ENCODE data around the gene CEP76.
A peak's percentile ranks its signal among the peaks of the same experiment; 100 is the strongest.
"Not testable (repeated sequence)": the region's sequence is repeated elsewhere in the genome, so short reads cannot be mapped to it uniquely, and the experiment has no call there.

CEP76 gene

DNA sequence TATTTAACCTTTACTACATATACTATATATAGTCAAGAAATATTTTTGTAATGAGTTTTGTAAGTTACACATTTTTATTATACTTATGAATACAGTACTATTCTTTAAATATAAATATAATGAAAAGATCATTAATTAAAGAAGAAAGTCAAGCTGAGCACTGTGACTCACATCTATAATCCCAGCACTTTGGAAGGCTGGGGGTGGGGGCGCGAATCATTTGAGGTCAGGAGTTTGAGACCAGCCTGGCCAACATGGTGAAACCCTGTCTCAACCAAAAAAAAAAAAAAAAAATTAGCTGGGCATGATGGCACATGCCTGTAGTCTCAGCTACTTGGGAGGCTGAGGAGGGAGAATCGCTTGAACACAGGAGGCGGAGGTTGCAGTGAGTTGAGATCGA lies 58.8 kb downstream of the CEP76 start:
- not testable (repeated sequence) for DNase-seq (ENCODE audit: low read depth)

DNA sequence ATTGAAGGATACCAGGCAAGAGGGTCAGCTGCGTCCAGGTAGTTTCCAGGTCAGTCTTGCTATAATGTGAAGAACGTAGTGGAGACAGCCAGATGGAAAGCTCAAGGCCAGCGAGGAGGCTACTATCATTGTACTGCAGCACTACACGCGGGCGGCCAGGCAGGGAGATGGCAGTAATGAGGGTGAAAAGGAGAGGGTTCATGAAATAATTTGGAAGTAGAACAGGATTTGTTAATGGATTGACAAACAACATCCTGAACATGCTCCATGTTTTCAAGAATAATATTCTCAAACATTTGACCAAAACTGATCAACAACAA lies 61.7 kb downstream of the CEP76 start:
- no peak for DNase-seq (ENCODE audit: low read depth)

DNA sequence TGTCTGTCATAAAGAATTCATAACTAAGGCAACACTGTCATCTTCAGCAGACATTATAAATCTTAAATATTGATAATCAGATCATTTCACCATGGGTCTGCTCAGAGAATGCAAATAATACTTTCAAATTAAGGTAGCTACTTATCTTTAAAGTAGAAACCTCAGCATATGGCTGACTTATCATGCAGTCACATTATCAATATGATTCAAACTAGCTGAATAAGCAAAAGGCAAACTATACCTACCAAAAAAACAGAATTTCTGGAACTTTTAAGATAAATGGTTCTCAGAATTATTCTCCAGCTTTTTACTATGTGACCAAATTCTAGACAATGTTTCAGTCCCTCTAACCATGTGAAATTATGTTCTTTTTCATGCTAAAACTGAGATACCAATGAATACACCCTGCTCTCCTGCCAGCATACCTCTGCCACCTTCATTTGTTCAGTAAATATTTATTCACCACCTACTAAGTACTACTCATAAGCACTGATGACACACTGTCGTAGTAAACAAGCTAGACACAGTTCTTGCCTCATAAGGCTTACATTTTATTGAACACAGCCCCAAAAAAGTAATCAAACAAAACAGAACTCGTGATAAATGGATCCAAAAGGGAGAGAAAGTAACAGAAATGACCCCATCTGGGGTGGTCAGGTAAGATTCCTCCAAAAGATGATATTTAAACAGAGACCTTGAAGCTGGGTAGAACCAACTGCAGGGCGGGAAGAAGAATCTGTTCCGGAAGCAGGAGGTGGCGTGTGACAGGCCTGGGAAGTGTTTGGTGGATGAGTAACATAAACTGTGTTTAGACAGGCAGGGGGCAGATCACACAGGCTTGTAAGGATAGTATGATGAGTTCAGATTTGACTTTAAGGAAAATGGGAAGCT lies 62.3 kb downstream of the CEP76 start:
- no peak for DNase-seq (ENCODE audit: low read depth)

DNA sequence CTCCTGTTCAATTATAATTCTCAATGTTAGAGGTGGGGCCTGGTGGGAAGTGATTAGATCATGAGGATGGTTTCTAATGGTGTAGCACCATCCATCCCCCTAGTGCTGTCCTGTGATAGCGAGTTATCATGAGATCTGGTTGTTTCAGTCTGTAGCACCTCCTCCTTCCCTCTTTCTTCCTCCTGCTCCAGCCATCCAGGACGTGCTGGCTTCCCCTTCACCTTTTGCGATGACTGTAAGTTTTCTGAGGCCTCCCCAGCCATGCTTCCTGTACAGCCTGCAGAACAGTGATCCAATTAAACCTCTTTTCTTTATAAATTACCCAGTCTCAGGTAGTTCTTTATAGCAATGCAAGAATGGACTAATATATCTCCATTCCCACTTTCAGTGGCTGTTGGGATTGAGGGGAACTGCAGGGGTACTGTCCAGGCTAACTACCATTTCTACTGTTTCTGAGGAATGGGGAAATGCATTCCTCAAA lies 63.8 kb downstream of the CEP76 start:
- DNase-seq (ENCODE audit: low read depth), result no peak

DNA sequence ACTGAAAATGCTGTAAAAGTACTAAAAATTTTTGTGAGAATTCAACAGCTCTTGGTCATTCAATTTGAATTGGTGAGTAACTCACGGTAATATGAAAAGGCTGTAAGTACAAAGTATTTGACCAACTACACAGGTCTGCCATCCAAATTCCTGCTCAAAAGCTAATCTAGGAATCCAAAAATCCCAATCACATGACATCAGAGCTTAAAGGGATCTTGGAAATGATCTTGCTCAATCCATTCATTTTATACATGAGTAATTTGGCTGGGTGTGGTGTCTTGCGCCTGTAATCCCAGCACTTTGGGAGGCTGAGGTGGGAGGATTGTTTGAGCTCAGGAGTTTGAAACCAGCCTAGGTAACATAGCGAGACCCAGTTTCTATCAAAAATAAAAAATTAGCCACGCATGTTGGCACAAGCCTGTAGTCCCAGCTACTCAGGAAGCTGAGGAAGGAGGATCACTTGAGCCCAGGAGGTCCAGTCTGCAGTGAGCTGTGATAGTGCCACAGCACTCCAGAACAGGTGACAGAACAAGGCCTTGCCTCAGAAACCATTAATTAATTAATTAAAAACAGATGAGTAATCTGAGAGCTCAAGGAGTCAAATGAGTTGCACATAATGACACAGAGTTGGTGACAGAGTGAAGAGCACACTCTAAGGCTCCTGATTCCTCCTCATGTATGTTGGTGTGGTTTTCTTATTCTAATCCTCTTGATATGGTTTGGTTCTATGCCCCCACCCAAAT lies 64.5 kb downstream of the CEP76 start:
- DNase-seq (ENCODE audit: low read depth), result peak; percentile 87

DNA sequence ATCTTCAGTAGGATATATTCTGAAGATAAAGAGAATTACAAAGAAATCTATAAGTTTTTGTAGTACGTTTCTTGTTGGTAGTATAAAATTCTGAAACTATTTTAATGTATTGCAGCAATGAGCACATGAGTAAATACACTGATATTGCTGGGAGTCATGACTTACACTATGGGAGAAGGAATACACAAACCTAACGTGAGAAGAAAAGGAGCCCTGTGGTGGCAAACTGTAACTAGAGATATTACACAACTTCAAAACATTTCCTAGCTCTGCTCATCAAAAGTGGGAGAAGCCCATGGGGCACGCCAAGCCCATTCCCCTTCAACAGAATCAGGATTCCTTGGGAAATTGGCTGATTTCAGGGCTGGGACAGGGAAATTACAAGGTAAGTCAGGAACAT lies 65.1 kb downstream of the CEP76 start:
- no peak for DNase-seq (ENCODE audit: low read depth)

DNA sequence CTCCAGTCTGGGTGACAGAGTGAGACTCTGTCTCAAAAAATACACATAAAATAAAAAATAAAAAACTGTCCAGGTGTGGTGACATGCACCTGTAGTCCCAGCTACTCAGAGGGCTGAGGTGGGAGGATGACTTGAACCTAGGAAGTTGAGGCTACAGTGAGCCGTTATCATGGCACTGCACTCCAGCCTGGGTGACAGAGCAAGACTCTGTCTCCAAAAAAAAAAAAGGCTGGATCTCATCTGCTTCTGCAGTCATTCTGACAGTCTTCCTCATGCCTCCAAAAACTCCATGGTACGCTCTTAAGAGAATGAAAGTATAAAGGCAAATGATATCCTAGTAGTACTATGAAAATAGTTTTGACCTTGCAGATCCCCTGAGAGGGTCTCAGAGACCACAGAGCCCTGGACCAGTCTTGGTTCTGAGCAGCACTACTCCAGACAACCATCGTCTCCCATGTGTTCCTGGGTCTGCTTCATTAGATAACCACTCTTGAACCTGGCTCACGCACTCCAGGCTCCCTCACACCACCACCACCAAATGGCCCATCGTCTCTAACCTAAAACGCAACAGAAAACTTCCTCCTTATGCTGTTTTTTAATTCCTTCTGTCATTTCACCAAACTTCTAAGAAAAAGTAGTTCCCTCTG lies 70.6 kb downstream of the CEP76 start:
- no peak for DNase-seq (ENCODE audit: low read depth)

DNA sequence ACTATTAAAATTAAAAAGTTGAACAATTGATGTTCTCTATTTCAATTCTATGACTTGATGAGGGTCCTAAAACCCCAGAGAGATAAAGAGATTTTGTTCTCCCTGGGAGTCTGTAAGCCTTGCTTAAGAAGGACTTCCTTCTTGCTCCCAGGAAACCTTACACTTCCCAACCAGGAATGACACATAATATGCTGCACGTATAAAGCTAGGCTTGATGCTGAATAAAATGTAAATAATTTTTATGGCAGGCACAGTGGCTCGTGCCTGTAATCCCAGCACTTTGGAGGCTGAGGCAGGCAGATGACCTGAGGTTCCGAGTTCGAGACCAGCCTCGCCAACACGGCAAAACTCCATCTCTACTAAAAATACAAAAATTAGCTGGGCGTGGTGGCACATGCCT lies 72.4 kb downstream of the CEP76 start:
- DNase-seq (ENCODE audit: low read depth), result no peak

DNA sequence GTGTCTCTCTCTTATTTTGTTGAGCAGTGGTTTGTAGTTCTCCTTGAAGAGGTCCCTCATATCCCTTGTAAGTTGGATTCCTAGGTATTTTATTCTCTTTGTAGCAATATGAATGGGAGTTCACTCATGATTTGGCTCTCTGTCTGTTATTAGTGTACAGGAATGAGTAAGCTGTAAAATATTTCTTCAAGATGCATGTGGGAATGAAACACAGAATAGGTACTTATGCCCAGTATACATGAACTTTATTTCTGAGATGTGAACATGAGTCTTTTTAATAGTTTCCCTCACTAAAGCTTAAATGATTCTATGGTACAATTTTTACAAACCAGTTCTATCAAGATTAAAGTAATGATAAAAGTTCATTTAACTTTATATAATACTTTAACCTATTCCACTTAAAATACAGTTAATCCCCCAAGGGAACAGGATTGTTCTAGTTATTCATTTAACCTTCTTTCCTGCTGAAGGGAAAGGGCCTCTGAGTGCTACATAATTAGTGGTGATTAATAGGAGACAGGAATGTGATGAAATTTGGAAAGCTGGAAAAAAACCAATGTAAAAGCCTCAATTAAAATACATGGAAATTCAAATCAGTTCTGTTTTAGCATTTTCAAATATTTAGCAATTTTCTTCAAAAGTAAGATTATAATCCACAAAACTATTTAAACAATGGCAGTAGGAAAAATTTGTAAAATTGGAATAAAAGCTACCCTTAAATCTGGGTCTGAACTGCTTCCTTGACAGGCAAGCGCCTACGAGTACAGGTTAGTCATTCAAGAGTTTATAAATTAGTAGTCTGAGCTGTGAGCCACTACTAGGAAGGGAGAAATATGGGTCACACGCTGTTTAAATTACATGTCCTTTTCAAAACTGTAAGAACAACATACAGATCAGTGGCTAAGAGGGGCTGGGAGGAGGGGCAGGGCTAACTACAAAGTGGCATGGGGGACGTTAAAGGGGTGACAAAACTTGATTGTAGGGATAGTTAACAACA lies 73.5 kb downstream of the CEP76 start:
- no peak for DNase-seq (ENCODE audit: low read depth)

DNA sequence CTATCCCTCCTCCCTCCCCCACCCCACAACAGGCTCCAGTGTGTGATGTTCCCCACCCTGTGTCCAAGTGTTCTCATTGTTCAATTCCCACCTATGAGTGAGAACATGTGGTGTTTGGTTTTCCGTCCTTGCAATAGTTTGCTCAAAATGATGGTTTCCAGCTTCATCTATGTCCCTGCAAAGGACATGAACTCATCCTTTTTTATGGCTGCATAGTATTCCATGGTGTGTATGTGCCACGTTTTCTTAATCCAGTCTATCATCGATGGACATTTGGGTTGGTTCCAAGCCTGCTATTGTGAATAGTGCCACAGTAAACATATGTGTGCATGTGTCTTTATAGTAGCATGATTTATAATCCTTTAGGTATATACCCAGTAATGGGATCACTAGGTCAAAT lies 75.3 kb downstream of the CEP76 start:
- not testable (repeated sequence) for DNase-seq (ENCODE audit: low read depth)

DNA sequence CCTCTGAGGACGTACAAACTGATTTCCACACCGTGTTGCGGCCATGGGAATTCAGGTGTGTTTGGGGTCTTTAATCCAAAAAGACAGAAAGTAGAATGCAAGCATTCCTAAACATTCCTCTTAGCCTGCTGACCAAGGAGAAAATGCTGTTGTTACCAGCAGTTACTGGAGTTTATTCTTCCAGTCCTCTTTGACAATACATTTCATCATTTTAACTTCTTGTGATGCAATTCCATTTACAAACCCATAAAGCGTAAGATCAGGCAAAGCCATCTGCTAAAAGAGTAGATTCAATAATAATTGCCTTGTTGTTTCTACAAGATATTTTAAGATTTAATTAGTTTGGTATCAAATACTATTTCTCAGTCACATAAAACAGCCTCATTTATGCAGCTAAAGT lies 77.3 kb downstream of the CEP76 start:
- DNase-seq (ENCODE audit: low read depth), result no peak

Measured in HS-27A (cell line).